ENCODE results near the gene POR. TPM values are rescaled to one million over a fixed set of nuclear protein-coding genes. Genes with fewer than 3 reads are reported as not detected.

POR gene
- polyA plus RNA-seq, 1 of the 3 experiments (the other 2 are of a cell fraction), result 68.7 TPM

GRCh38 chr7:75948179-75948578 is 33.2 kb downstream of the POR start (continued):
- TF ChIP-seq ZBTB33 (IDR thresholded peaks at IDR 0.05; ENCODE audit: borderline replicate concordance, low read depth), result no peak
- no peak for TF ChIP-seq RCOR1 (IDR thresholded peaks at IDR 0.05; ENCODE audit: low read length)

- H3K36me3 ChIP-seq (replicated peaks in 1 of 2; ENCODE audit: control insufficient read depth in 1 of 2, insufficient read depth in 2 of 2, low read length in 1 of 2), result peaks cover 4 to 7% of the 10 kb centered on the region in 2 experiments
- peaks cover 17% of the 10 kb centered on the region; the same call in 1 of the 2 replicates for H4K20me1 ChIP-seq (ENCODE audit: insufficient read depth)
- no peak overlapping the region for H3K9ac ChIP-seq
- H3F3A ChIP-seq (replicated peaks; ENCODE audit: insufficient read depth), result no peaks in the 10 kb centered on the region
- H3K4me3 ChIP-seq (ENCODE audit: low read depth in 2 of 2, low read length in 1 of 2), result no peak overlapping the region
- no peak for DNase-seq
- no peaks in the 10 kb centered on the region for H3K27me3 ChIP-seq (ENCODE audit: insufficient read depth)
- H3K79me2 ChIP-seq (ENCODE audit: insufficient read depth), result 0 out of 2 replicates have a peak, but pooled peaks cover 6% of the 10 kb centered on the region
- H3K4me2 ChIP-seq, result no peak overlapping the region
- no peaks in the 10 kb centered on the region for H3K9me2 ChIP-seq
- H3K4me1 ChIP-seq (ENCODE audit: control insufficient read depth in 1 of 2, insufficient read depth in 2 of 2, low read depth in 1 of 2, low read length in 1 of 2), result peaks cover 0 to 5% of the 10 kb centered on the region in 2 experiments; a peak in 1 of 4 replicates
- H3K9me3 ChIP-seq, result no peaks in the 10 kb centered on the region
- POLR2A ChIA-PET, result no interaction called here
- 91% methylated on average over 15 of the region's 15 CpGs for WGBS (ENCODE audit: low lambda C conversion rate)
- TF ChIP-seq RXRA (IDR thresholded peaks at IDR 0.05; ENCODE audit: borderline replicate concordance, low read depth), result no peak
- no peak for TF ChIP-seq GATA2 (CRISPR knock-in tag; IDR thresholded peaks at IDR 0.05)
- no peak for TF ChIP-seq NRF1 (IDR thresholded peaks at IDR 0.05; ENCODE audit: low read depth, low read length)
- TF ChIP-seq, protein P1, sequence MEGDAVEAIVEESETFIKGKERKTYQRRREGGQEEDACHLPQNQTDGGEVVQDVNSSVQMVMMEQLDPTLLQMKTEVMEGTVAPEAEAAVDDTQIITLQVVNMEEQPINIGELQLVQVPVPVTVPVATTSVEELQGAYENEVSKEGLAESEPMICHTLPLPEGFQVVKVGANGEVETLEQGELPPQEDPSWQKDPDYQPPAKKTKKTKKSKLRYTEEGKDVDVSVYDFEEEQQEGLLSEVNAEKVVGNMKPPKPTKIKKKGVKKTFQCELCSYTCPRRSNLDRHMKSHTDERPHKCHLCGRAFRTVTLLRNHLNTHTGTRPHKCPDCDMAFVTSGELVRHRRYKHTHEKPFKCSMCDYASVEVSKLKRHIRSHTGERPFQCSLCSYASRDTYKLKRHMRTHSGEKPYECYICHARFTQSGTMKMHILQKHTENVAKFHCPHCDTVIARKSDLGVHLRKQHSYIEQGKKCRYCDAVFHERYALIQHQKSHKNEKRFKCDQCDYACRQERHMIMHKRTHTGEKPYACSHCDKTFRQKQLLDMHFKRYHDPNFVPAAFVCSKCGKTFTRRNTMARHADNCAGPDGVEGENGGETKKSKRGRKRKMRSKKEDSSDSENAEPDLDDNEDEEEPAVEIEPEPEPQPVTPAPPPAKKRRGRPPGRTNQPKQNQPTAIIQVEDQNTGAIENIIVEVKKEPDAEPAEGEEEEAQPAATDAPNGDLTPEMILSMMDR (IDR thresholded peaks at IDR 0.05), result no peak
- TF ChIP-seq MXI1 (IDR thresholded peaks at IDR 0.05; ENCODE audit: low read depth, low read length), result no peak
- TF ChIP-seq SIN3A (IDR thresholded peaks at IDR 0.05; ENCODE audit: borderline replicate concordance, low read depth, low read length), result no peak
- TF ChIP-seq, protein P2, sequence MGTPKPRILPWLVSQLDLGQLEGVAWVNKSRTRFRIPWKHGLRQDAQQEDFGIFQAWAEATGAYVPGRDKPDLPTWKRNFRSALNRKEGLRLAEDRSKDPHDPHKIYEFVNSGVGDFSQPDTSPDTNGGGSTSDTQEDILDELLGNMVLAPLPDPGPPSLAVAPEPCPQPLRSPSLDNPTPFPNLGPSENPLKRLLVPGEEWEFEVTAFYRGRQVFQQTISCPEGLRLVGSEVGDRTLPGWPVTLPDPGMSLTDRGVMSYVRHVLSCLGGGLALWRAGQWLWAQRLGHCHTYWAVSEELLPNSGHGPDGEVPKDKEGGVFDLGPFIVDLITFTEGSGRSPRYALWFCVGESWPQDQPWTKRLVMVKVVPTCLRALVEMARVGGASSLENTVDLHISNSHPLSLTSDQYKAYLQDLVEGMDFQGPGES (IDR thresholded peaks at IDR 0.05; ENCODE audit: low read depth, low read length), result no peak
- TF ChIP-seq YY1 (IDR thresholded peaks at IDR 0.05; ENCODE audit: low read depth), result no peak
- no peak overlapping the region for H2AFZ ChIP-seq (ENCODE audit: low read depth)
- CTCF ChIA-PET, result interaction anchor here (1.2 to 1.3 kb wide), 2 partner anchors 10 to 68 kb away, joined by 3 to 8 read pairs; no protein-coding TSS in a partner anchor
- H3K27ac ChIP-seq (ENCODE audit: low read depth in 2 of 2, low read length in 1 of 2), result no peak overlapping the region
These were observed 35.2 kb downstream of the POR start for GRCh38 chr7:75950111-75950681.
